Activated T-cell treated with anti-CD3 and anti-CD28 coated beads, Interleukin-2, amount 50 U/mL, for 72 hours (primary cell): ENCODE measurements around the gene PIK3C2G. TPM values are rescaled to one million over a fixed set of nuclear protein-coding genes. Genes with fewer than 3 reads are reported as not detected.
"Not testable (repeated sequence)": the region's sequence is repeated elsewhere in the genome, so short reads cannot be mapped to it uniquely, and the experiment has no call there.

Experiments used
- ATAC-seq, 2 donors: fragments of 150-1000 bp; cut with Tn5 transposase; replicated peaks in 1 of 2; 2 replicates each; pipeline ENCODE4 v1.10.0; 2021; ENCODE audit warnings: moderate library complexity in 2 of 2, mild to moderate bottlenecking in 1 of 2
- DNase-seq, 2 donors: peaks; one replicate each; pipeline ENCODE4 v3.0.0; 2021 to 2022; ENCODE audit warnings: mixed read lengths in 1 of 2
- H3K27ac Mint-ChIP-seq: one replicate; pipeline ENCODE4 v1.8.0; 2022; ENCODE audit warnings: mild to moderate bottlenecking, moderate library complexity, mixed read lengths
- H3K27me3 Mint-ChIP-seq: one replicate; pipeline ENCODE4 v1.8.0; 2022; ENCODE audit warnings: low read depth, mixed read lengths
- H3K36me3 Mint-ChIP-seq, 2 donors: one replicate each; pipeline ENCODE4 v1.8.0; 2022; ENCODE audit warnings: mixed read lengths in 2 of 2, mild to moderate bottlenecking in 1 of 2; ENCODE audit not compliant: insufficient read depth in 2 of 2
- H3K4me1 Mint-ChIP-seq: one replicate; pipeline ENCODE4 v1.8.0; 2022; ENCODE audit warnings: low read depth, mixed read lengths
- H3K4me3 Mint-ChIP-seq, 2 donors: one replicate each; pipeline ENCODE4 v1.8.0; 2022; ENCODE audit warnings: mild to moderate bottlenecking in 2 of 2, mixed read lengths in 2 of 2, moderate library complexity in 2 of 2
- H3K9me3 Mint-ChIP-seq, 2 donors: one replicate each; pipeline ENCODE4 v1.8.0; 2022; ENCODE audit warnings: mixed read lengths in 2 of 2
- total RNA-seq, 2 donors: library from RNA; stranded (reverse); gene quantifications; one replicate each; pipeline ENCODE4 v1.2.3, GENCODE V29; 2022

PIK3C2G gene, protein sequence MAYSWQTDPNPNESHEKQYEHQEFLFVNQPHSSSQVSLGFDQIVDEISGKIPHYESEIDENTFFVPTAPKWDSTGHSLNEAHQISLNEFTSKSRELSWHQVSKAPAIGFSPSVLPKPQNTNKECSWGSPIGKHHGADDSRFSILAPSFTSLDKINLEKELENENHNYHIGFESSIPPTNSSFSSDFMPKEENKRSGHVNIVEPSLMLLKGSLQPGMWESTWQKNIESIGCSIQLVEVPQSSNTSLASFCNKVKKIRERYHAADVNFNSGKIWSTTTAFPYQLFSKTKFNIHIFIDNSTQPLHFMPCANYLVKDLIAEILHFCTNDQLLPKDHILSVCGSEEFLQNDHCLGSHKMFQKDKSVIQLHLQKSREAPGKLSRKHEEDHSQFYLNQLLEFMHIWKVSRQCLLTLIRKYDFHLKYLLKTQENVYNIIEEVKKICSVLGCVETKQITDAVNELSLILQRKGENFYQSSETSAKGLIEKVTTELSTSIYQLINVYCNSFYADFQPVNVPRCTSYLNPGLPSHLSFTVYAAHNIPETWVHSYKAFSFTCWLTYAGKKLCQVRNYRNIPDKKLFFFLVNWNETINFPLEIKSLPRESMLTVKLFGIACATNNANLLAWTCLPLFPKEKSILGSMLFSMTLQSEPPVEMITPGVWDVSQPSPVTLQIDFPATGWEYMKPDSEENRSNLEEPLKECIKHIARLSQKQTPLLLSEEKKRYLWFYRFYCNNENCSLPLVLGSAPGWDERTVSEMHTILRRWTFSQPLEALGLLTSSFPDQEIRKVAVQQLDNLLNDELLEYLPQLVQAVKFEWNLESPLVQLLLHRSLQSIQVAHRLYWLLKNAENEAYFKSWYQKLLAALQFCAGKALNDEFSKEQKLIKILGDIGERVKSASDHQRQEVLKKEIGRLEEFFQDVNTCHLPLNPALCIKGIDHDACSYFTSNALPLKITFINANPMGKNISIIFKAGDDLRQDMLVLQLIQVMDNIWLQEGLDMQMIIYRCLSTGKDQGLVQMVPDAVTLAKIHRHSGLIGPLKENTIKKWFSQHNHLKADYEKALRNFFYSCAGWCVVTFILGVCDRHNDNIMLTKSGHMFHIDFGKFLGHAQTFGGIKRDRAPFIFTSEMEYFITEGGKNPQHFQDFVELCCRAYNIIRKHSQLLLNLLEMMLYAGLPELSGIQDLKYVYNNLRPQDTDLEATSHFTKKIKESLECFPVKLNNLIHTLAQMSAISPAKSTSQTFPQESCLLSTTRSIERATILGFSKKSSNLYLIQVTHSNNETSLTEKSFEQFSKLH (N-terminal part only)
- not detected for total RNA-seq

DNA sequence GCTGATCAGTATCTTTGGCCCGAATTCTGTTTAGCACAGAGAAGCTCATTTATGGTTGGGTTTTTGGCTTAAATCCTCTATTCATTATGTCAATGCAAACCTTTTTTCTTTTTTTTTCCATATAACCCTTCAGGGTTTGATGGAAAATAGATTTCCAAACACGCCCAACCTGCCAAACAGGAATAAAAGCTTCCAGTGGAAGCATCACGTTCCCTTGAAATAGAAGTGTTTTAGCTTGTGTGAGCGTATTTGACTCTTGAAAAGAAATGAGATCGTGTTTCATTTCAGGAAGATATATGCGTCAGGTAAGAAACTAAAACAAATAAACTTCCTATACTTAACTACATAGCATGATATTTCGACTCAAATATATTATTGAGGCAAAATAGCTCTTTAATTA lies at the start of gene PIK3C2G:
TSS of gene PIK3C2G (plus strand) at position 246 of the 400 bp plus-strand sequence. CDS start 20,564 bp downstream, outside the sequence.
- no peak within 1 kb of the TSS for H3K4me3 Mint-ChIP-seq
- no peaks in the 10 kb centered on the region for H3K27me3 Mint-ChIP-seq
- no peak for ATAC-seq
- no peak within 1 kb of the TSS for H3K27ac Mint-ChIP-seq
- no peak for DNase-seq
- no peaks in the 10 kb centered on the region for H3K36me3 Mint-ChIP-seq
- H3K9me3 Mint-ChIP-seq: no peaks in the 10 kb centered on the region
- H3K4me1 Mint-ChIP-seq: no peaks in the 10 kb centered on the region

DNA sequence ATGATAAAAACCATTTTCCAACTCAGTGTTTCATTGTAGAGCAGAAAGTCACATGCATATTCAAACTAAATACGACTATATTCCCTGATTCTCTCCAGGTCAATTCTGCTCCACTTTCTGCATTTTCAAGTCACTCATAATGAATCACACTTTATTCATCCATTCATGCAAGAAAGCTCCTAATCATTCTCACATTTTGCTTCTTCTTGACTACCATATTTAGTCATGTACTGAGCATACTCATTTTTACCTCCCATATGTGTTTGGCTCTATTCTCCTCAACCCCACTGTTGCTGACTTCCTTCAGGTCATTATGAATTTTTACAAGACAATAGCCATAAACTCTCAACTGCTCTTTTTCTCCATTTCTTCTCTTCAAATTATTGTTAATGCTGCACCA lies 43.4 kb upstream of the PIK3C2G start:
- Mint-ChIP-seq H3K27me3 (no peaks in the 10 kb centered on the region), H3K36me3 (no peaks in the 10 kb centered on the region), H3K4me1 (no peaks in the 10 kb centered on the region), H3K4me3 (no peak overlapping the region), H3K9me3 (no peaks in the 10 kb centered on the region), H3K27ac (no peak overlapping the region)
- ATAC-seq: no peak
- DNase-seq: no peak

DNA sequence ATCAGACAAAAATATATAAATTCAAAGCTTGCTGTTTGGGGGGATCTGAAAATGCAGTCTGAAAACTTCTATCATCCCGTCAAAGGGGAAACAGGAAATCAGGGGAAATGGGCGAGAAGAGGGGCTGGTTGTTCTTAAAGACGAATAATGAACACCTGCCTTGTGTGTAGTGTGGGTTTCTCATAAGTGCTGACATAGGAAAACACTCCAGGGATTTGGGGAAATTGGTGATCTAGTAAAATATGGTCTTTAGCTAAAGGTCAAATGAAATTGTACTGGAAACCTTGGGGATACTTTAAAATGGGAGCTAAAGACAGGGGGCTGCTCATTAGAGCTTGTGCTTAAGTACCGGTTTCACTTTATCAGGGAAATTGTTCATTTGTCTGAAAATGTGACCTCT lies 39.6 kb upstream of the PIK3C2G start:
- DNase-seq: no peak
- no peaks in the 10 kb centered on the region for H3K36me3 Mint-ChIP-seq

DNA sequence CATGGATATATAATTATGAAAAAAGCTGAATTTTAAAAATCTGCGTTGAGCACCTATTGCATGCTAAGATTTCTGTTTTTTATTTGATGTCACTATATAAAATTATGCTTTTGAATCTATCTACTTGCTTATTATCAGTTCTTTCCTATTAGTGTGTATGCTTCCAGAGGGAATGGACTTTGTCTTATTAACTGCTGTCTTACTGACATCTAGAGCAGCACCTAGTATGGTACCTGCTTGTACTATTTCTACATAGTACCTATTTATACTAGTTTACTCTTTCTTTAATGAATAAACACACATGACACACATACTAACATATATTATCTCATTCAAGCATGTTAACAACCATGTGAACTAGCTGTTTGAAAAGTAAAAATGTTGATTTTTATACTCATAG lies 38.6 kb upstream of the PIK3C2G start:
- no peaks in the 10 kb centered on the region for H3K36me3 Mint-ChIP-seq
- ATAC-seq (no peak), DNase-seq (no peak)
- no peaks in the 10 kb centered on the region for H3K4me1 Mint-ChIP-seq
- no peak overlapping the region for H3K4me3 Mint-ChIP-seq
- H3K27ac Mint-ChIP-seq: no peak overlapping the region
- H3K27me3 Mint-ChIP-seq: no peaks in the 10 kb centered on the region
- H3K9me3 Mint-ChIP-seq: no peaks in the 10 kb centered on the region

More for the DNA sequence above, 39.6 kb upstream of the PIK3C2G start:
- Mint-ChIP-seq H3K9me3 (no peaks in the 10 kb centered on the region), H3K4me1 (no peaks in the 10 kb centered on the region), H3K27me3 (no peaks in the 10 kb centered on the region), H3K27ac (no peak overlapping the region), H3K4me3 (no peak overlapping the region)
- no peak for ATAC-seq

DNA sequence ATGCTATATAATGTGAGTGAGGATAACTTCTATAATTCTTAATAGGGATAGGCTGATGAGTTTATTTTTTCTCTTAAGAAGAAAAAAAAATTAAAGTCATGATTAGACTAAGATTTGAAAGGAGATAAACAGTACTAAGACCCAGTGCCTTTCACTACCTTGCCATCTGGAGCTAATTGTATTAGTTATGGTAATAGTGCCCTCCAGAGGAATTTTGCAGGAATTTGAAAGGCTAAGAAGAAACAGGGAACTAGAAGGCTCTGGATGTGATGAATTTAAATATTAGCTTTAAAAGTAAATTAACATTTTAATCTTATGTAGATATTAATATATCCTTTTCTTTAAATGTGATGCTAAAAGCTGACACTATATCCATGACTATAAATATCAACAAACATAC lies 36.6 kb upstream of the PIK3C2G start:
- no peak for DNase-seq
- no peak for ATAC-seq
- Mint-ChIP-seq H3K4me1 (no peaks in the 10 kb centered on the region), H3K36me3 (no peaks in the 10 kb centered on the region), H3K4me3 (no peak overlapping the region), H3K27ac (no peak overlapping the region), H3K27me3 (no peaks in the 10 kb centered on the region), H3K9me3 (no peaks in the 10 kb centered on the region)

DNA sequence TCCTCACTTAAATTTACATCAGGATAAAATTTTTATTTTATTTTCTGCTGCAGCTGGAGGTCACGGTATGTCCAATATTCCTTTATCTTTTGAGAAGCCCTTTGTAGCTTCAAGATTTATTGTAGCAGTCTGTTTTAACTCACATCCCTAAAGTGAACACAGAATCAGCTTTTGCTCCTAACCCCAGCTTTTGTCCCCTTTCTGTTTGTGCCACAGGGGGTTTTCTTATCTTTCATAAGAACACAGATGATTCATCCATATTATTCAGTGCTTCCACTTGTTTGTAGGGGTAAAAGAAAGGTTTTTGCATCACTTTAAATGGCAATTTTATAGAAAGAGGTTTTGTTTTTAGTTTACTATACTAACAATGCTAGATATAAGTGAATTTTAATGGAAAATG lies 21.8 kb upstream of the PIK3C2G start:
- no peaks in the 10 kb centered on the region for H3K36me3 Mint-ChIP-seq
- H3K4me1 Mint-ChIP-seq: no peaks in the 10 kb centered on the region
- no peak for DNase-seq
- no peak overlapping the region for H3K27ac Mint-ChIP-seq
- H3K4me3 Mint-ChIP-seq: no peak overlapping the region
- no peaks in the 10 kb centered on the region for H3K27me3 Mint-ChIP-seq
- H3K9me3 Mint-ChIP-seq: peaks cover 4 to 6% of the 10 kb centered on the region in 2 donors
- no peak for ATAC-seq

DNA sequence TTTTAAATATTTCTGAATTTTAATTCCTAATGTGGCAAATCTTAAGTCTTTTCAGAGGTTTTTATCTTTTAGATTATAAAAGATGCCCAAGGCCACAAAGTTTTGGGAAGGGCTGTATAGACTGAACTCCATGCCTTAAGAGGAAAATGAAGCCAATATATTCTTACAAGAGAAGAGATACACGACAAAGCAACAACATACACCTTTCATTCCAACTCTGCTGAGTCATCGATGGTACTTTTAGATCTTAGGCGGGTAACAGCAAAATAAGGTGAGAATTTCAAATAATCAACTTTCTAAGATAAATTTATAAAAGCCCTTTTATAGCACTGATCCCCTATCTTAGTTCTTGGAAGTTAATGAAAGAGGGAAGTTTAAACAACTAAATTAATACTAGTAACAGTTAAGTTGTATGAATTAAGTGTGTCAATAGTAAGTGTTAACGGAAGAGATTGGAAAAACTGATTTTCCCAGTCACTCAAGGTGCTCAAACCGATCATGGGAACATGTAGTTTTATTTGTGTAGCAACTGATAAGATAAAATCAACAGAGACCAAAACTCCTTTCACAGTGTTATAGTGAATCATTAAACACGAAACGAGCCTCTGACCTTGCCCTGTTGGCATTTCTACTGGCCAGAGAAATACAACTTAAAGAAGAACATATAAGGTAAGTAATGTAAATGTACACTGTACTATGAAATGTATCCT lies 18.8 kb upstream of the PIK3C2G start:
- Mint-ChIP-seq H3K9me3 (peaks cover 2% of the 10 kb centered on the region in 2 donors), H3K27ac (no peak overlapping the region), H3K27me3 (no peaks in the 10 kb centered on the region), H3K36me3 (no peaks in the 10 kb centered on the region), H3K4me1 (no peaks in the 10 kb centered on the region), H3K4me3 (no peak overlapping the region)
- DNase-seq (no peak), ATAC-seq (no peak)

DNA sequence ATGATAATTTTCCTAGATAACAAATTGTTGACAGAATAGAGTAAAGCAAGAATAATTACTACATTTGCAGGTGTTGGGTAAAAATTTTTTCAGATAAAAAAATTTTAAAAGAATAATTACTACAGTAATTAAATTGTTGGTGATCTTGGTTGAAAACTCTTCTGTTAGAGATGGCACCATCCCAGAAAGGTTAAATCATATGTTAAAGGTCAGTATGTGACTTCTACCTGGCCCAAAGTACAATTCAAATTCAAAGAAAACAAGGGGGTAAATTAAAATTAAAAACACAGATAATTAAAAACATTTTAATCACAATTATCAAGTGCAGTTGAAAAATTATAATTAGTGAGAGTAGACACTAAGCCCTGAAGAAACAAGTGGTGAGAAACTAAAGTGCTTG lies 18.1 kb upstream of the PIK3C2G start:
- Mint-ChIP-seq H3K4me1 (no peaks in the 10 kb centered on the region), H3K4me3 (no peak overlapping the region), H3K9me3 (peaks cover 0 to 2% of the 10 kb centered on the region in 2 donors), H3K36me3 (no peaks in the 10 kb centered on the region), H3K27me3 (no peaks in the 10 kb centered on the region), H3K27ac (no peak overlapping the region)
- ATAC-seq (no peak), DNase-seq (no peak)

DNA sequence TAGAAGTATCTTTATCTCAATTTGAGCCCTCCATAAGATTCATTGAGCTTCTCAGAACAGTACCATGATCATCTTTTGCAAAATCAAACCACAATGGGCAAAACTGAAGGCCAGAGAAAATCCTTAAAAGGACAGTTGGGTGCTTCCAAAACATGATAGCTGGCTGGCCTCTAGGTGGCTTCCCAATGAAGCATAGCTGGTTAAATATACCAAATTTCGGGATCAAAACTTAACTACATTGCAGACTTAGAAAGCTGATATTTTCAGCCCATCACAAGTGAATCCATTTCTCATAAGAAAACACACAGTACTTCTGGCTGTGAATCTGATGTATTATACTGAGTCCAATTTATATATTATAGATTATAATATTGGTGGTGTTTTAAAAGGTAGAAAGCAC lies 15.3 kb upstream of the PIK3C2G start:
- H3K4me3 Mint-ChIP-seq: no peak overlapping the region
- H3K36me3 Mint-ChIP-seq: no peaks in the 10 kb centered on the region
- H3K27me3 Mint-ChIP-seq: no peaks in the 10 kb centered on the region
- DNase-seq: no peak
- no peak for ATAC-seq
- H3K9me3 Mint-ChIP-seq: no peaks in the 10 kb centered on the region
- H3K4me1 Mint-ChIP-seq: no peaks in the 10 kb centered on the region
- no peak overlapping the region for H3K27ac Mint-ChIP-seq

DNA sequence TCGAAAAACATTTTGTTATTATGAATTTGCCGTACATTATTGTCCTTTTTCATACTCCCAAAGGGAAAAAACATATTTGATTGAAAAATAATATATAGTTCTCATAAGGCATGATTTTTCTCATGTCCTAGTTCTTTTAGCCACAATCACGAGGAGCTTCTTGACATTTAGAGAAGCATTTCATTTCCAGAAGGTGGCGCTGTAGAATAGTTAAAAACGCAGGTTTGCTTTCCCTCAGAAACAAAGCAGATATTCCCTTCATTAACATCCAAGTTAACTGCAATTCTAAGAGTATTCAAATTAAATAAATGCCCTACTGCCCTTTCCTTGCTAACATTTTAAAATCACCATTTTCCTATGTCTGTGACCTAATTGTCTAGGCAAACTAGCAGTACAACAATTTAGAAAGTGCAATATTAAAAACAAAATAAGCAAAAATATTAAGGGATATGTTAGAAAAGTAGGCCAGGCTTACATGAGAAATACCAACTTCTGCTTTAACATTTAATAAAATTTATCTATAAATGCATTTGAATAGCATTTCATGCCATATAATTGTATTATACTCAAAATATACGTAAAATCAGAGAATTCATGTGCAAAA lies 10.9 kb upstream of the PIK3C2G start:
- Mint-ChIP-seq H3K27ac (no peak overlapping the region), H3K4me1 (no peaks in the 10 kb centered on the region), H3K36me3 (no peaks in the 10 kb centered on the region), H3K4me3 (no peak overlapping the region), H3K9me3 (peaks cover 0 to 1% of the 10 kb centered on the region in 2 donors), H3K27me3 (no peaks in the 10 kb centered on the region)
- ATAC-seq (no peak), DNase-seq (no peak)

DNA sequence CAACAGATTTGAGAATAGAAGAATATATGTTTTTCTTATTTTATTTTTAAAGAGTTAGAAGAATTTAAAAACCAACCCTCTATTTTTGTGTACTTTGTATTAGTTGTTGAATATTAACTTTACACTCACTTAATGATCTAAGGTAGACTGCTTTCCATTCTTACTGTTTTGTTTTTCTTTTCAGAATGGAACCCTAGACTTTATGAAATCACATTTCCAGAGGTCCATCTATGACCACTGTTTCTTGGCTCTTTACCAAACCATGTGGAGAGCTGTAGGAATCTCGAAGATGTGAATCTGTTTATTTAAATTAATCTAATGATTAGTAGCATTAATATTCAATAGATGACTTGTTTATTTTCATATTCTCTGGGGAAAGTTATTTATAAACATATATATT lies 7.2 kb upstream of the PIK3C2G start:
- Mint-ChIP-seq H3K27ac (no peak overlapping the region), H3K36me3 (no peaks in the 10 kb centered on the region), H3K27me3 (no peaks in the 10 kb centered on the region), H3K4me3 (no peak overlapping the region), H3K4me1 (no peaks in the 10 kb centered on the region), H3K9me3 (peaks cover 0 to 3% of the 10 kb centered on the region in 2 donors)
- DNase-seq (no peak), ATAC-seq (no peak)

DNA sequence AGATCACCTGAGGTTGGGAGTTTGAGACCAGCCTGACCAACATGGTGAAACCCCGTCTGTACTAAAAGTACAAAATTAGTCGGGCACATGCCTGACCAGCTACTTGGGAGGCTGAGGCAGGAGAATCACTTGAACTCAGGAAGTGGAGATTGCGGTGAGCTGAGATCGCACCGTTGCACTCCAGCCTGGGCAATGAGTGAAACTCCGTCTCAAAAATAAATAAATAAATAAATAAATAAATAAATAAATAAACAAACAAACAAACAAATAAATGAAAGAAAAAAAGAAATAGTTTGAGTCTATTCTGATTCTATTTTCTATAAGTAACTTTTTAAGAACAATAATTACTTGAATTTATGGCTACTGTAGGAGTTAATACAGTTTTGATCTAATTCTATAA lies 6.3 kb upstream of the PIK3C2G start:
- H3K36me3 Mint-ChIP-seq: not testable (repeated sequence)

More for the DNA sequence above, 6.3 kb upstream of the PIK3C2G start:
- not testable (repeated sequence) for H3K4me1 Mint-ChIP-seq, H3K9me3 Mint-ChIP-seq, ATAC-seq, H3K27me3 Mint-ChIP-seq, H3K27ac Mint-ChIP-seq, DNase-seq, H3K4me3 Mint-ChIP-seq
